Stimulated activated CD4-positive, alpha-beta T cell treated with anti-CD3 and anti-CD28 coated beads, Interleukin-4, amount 100 ng/mL, for 24 hours (primary cell): Measurements from ENCODE around the gene SLC6A2.

Experiments
- DNase-seq: peaks from one replicate; pipeline ENCODE4 v3.0.0-alpha.2; 2020

Gene SLC6A2

DNA sequence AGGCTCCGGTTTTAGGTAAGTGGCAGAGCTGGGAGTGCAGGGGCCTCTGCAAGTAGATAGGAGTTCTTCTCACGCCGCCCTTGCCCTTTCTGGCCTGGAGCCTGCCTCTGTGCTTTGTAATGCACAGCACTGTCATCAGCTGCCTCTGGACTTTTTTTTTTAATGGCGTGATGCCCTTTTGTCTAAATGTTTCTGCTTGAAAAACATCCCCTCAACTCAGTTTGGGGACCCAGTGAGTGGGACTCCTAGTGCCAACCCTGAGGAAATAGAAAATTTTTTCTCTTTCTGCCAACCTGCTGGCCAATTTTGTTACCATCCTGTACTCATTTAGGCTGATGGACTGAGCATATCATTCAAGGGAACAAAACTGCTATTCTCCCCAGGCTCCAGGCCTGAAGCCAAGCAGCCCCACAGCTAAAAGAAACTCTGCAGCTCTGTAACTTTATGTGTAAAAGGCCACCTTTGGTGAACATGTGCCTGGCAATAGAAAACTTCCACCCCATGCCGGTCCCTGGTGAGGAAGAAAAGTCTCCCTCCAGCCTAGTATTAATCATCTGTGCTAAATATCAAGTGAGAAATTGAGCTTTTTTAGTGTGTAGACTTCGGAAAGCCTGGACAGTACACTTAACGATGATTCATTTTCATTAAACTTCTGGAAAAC, 22.5 kb downstream of the SLC6A2 start:
- DNase-seq = no peak

DNA sequence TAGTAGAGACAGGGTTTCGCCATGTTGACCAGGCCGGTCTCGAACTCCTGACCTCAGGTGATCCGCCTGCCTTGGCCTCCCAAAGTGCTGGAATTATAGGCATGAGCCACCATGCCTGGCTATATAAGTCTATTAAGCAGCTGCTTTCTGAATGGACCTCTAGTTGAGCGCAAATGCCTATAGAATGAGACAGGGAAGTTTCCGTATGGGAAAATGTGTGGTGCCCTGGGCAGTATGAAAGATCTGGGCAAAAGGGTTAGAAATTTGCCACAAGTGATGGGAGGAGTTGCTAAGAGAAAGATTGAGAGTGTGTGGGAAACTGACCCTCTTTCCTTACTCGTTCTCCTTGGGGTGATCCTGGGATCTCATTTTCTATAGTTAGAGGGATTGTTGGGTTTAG, 26.3 kb downstream of the SLC6A2 start:
- DNase-seq = no peak

DNA sequence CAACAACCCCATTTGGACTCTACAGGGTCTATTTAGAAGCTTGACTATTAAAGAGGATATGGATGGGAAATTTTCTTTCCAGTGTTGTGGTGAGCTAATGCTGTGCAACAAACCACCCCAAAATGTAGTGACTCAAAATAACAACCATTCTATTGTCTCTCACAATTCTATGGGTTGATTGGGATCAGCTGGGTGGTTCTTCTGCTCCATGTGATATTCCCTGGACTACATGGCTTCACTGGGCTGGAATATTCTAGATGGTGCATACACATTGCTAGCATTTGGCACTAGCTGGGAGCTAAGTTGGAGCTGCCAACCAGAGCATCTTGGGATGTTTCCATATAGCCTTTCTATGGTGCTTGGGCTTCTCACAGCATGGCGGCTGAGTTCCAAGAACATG, 30.2 kb downstream of the SLC6A2 start:
- DNase-seq = no peak

DNA sequence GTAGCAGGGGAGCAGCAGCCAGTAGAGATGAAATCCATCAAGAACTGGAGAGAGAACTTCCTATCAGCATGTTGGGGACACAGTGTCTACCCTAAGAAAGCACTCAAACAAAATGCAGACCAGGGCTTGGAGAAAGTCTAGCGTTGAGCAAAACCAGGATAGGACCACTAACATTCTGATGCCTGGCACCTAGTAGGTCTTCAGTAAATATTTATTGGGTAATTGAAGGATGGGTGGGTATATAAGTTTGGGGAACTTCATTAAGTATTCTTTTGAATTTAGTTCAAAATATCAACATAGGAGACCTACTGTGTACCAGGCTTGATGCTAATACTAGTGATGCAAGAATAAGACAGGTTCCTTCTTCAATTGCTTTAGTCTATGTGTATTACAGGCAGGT, 30.9 kb downstream of the SLC6A2 start:
- no peak for DNase-seq

DNA sequence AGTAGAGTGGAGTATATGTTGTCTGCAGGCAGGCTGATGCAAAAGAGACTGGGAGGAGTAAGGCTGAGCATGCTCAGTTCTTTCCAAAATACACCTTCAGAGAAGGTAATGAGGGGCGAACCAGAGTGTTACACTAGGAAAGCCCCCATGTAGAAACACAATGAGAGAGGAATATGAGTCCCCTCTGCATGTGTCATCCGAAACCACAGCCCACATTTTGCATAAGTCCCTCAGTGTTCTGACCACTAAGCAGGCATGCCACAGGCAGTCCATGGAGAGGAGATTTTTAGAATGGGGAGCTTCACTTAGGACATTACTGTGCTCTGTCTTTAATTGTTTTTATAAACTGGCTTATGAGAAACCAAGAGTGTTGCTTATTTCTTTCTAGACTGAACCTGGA, 32.0 kb downstream of the SLC6A2 start:
- no peak for DNase-seq

DNA sequence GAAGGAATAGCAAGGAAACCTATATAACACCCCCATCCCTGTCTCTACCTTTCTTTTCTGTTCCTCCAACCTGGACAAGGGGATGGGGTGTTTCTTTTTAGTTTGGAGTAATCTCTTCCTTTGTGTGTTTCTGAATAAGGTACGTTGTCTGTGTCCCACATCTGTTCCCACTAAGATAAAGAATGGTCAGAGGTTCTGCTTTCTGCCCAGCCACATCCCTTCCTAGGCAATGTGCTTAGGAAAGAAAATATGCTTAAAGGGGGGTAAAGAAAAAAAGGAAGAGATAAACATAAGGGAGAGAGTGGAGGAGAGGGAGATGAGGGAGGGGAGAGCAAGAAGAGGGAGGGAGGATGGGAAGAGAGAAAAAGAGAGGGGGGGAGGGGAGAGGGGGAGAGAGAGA, 35.1 kb downstream of the SLC6A2 start:
- no peak for DNase-seq

DNA sequence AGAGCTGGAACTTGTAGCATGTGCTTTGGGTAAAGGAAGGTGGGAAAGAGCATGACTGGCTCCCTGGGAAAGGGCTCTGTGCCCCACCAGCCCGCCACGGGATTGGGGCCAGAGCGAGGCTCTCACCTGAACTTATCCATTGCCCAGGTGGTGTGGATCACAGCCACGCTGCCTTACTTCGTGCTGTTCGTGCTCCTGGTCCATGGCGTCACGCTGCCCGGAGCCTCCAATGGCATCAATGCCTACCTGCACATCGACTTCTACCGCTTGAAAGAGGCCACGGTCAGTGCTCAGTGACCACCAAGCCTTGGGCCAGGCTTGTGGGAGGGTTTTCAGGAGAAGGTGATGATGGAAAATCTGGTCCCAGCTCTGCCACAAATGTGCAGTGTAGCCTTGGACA, 36.0 kb downstream of the SLC6A2 start:
- DNase-seq = no peak

DNA sequence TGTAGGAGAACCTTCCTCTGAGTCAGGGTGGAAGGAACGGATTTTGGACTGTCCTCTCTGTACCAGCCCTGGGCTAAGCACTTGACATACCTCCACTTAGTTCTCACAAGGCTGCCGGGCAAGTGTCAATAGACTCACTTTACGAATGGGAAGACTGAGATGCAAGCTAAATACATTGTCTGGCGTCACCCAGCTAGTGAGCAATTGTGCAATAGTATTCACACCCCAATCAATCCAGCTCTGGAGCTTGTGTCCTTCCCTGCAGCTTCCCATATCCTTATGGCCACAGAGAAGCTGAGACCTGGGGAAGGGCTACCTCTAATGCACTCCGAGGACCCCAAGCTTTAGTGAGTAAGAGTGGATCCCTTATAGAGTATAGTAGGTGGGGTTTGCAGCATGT, 39.8 kb downstream of the SLC6A2 start:
- DNase-seq = no peak

DNA sequence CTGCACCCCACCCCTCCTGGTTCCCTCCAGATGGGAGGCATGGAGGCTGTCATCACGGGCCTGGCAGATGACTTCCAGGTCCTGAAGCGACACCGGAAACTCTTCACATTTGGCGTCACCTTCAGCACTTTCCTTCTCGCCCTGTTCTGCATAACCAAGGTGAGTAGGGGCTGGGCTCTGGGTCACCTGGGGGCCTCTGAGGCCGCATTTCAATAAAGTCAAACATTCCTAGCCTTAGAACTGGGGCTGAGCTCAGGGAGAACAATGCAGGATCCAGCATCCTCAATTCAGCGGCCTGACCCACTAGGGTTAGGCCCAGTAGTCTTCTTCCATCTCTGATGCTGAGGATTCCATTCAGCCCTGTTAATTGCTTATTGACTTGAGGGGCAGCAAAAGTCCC, 42.1 kb downstream of the SLC6A2 start:
- no peak for DNase-seq

DNA sequence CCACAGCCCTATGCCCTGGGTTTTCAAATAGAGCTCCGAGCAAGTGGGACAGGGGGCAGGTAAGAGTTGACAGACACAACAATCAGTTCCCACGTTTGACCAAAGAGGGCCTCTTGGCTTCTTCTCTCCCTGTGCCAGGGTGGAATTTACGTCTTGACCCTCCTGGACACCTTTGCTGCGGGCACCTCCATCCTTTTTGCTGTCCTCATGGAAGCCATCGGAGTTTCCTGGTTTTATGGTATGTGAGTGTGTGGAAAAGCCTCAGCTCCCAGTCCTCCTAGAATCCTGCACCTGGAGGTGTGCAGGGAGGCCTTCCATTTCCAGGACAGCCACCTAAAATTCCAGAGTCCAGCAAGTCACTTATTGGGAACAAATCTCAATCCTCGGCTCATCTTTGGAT, 42.5 kb downstream of the SLC6A2 start:
- DNase-seq = no peak

DNA sequence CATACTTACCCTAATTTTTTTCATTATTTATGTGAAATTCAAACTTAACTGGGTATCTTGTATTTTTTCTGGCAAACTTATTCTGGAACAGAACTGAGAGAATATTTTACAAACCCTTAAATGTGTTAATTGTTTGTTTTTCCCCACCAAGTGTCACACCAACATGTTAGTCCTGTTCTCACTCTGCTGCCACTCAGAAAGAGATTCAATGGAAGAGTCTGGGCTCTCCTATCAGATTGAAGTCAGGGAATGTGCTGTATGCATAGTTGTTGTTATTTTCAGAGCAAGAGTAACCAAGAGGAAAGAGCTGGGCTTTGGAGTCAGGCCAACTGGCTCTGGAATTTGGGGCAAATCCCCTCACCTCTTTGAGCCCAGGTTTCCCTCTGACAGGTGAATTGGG, 43.2 kb downstream of the SLC6A2 start:
- no peak for DNase-seq

DNA sequence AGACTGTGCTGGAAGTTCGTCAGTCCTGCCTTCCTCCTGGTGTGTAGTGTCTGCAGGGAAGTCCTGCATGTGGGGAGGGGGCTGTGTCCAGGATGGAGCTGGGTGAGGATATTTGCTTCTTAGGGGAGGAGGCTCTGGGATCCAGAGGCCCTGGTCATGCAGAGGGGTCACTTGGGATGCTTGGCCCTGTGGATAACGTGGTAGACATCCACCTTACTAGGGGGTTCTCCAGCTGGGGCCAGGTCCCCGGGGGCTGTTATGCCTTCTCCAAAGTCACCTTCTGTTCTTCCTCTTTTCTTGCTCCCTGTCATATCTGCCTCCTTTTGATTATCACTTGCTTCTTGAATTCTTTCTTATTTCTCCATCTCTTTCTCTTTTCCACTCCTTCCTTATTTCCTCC, 43.8 kb downstream of the SLC6A2 start:
- DNase-seq = no peak

DNA sequence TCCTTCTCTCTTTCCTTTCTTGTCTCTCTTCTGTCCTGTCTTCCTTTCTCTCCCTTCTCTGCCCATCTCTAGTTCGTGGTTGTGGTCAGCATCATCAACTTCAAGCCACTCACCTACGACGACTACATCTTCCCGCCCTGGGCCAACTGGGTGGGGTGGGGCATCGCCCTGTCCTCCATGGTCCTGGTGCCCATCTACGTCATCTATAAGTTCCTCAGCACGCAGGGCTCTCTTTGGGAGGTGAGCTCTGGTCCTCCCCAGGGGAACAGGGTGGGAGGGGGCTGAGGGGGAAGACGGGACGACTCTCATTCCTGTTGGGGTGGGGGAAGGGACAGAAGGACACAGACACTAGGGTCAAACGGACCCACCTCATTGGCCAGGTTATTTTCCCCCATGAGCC, 44.3 kb downstream of the SLC6A2 start:
- no peak for DNase-seq

DNA sequence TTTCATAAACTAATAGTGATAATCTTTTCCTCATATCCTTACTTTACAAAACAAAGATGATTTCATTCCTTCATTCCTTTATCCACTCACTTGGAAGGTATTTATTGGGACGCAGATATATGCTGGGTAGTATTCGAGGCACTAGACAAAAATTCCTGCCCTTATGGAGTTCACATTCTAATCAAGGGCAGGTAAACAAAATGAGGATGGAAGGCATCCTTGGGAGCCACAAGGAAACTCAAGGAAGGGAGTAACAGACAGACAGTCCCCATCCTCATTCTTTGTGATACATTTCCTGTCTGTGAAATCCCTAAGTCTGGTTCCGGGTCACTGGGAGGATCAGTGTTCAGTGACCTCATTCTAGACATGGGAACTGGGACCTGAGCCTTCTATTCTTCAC, 45.2 kb downstream of the SLC6A2 start:
- no peak for DNase-seq

DNA sequence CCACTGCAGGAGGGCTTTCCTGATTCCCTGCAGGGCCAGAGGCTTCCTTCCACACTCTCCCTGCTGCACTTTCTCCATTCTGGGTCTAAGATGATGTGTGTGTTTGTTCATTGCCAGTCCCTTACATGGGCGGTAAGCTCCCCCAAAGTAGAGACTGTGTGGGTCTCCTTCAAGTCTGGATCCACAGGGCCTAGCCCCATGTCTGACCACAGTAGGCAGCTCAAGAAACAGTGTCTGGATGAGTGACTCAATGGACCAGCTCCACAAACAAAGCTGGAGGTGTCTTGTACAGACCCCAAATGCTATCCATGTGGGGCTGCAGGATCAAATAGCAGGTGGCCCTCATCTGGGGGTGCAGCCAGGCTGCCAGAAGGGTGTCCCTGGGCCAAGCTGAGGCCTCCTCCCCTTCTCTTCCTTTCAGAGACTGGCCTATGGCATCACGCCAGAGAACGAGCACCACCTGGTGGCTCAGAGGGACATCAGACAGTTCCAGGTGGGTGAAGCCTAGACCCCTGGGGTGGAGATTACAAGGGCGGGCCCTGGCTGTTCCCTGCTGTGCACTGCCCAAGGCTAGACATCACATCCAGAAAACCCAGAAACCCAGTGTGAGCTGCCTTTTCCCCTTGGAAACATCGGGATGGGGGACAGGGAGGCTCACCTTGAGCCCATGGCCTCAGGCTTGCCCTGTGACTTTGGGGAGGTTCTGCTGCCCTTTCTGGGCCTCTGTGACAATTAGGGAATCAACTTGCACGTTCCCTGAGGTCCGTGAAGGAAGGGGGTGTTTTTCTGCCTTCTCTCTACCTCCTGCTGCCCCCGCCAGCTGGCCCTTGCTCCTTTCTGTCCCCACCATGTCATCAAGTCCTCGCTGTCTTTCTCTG, 45.9 kb downstream of the SLC6A2 start:
- peak; percentile 27 for DNase-seq

DNA sequence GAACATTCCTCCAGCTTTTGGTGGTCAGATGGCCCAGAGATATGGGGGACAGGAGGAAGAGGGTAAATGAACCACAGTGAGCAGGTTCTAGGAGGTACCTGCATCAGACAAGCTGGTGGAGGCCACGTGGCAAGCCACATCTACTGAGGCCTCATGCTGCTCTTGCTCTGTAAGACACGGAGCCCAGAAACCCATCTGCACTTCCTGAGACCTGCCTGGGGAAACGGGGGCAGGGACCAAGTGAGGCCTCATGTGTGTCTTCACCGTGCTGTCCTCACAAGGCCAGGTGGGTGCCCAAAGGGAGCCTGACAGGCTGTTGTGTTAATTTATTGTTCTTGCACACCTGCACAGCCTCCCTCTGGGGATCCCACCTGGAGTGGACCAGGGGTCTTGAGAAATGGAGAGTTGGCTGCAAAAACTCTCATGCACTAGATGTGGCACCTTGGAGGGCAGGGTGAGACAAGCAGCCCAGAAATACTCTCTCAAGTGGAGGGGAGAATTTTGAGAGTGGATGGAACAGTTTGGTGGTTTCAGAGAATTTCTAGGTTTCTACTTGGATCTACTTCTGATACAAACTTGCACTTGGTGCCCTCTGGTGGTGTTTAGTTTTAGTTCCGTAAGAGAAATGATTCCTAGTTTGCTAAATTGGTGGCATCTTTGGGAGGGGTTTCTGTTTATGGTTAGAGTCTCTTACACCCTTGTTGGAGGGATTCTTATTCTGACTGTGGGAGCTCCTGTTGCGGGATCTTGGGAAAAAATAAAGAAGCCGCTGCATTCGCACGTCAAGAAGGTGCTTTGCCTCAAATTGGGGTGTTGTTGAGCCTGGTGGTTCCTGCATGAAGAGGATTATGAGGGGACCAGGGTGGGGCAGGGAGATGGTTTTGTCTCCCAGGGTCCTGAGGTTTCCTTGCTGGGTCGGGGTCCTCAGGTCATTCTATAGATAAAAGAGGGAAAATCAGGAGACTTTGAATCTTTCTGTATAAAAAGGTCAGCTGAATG, 47.5 kb downstream of the SLC6A2 start:
- no peak for DNase-seq

DNA sequence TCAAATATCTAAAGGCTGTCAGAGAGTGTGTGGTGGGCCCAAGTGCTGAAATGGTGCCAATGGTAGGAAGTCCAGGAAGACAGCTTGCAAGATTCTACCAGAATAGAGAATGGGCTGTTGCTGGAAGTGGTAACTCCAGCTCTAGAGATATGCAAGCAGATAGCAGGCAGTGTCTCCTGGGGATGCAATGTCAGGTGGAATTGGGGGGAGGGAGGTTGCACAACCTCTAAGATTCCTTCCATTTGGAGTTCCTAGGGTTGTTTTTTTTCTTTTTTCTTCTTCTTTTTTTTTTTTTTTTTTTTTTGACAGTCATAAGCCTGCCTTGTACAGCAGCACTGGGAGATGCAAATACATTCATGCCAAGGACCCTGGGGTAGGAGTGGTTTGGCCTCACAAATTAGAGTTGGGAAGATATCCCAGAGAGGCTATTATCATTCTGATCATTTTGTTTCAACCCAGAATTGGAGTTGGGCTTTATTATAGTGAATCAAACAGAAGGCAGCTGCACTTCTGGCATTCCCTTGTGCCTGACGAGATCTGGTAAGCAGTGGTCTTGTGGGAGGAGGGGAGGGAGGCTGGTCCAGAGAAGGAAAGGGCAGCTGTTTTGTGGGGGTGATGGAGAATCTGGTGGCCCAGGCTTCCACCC, 51.1 kb downstream of the SLC6A2 start:
- DNase-seq = no peak

DNA sequence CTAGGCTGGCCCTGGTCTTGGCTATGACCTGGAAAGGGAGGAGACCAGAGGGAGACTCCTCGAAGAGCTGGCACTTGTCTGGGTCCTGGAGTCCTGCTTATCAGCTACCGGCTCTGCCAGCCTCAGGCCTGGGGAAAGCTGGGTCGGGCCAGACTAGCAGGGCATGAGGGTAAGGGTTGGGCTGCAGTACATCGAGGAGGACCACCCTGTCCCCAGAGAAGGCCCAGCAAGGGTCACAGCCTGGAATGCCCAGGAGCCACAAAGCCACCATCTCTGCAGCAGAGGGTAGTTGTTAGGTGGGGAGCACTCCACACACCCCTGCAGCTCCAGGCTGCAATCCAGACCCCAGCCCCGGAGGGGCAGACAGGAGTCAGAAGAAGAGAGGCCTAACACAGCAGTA, 54.0 kb downstream of the SLC6A2 start:
- no peak for DNase-seq

DNA sequence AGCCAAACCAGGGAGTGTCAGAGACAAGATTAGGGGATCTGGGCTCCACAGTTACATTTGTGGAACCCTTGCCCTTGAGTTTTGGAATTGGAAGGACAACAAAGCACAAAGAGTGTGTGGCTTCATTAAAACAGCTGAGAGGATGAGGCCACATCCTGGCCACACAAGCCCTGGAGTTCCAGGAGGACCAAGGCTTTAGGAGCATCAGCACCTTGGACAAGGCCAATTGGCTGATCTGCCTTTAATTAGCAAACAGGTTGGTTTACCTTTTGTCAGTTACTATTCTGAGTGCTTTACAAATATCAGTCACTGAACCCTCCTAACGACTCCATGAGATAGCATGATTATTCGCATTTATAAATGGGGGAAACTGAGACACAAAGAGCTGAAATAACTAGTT, 54.7 kb downstream of the SLC6A2 start:
- DNase-seq = no peak

DNA sequence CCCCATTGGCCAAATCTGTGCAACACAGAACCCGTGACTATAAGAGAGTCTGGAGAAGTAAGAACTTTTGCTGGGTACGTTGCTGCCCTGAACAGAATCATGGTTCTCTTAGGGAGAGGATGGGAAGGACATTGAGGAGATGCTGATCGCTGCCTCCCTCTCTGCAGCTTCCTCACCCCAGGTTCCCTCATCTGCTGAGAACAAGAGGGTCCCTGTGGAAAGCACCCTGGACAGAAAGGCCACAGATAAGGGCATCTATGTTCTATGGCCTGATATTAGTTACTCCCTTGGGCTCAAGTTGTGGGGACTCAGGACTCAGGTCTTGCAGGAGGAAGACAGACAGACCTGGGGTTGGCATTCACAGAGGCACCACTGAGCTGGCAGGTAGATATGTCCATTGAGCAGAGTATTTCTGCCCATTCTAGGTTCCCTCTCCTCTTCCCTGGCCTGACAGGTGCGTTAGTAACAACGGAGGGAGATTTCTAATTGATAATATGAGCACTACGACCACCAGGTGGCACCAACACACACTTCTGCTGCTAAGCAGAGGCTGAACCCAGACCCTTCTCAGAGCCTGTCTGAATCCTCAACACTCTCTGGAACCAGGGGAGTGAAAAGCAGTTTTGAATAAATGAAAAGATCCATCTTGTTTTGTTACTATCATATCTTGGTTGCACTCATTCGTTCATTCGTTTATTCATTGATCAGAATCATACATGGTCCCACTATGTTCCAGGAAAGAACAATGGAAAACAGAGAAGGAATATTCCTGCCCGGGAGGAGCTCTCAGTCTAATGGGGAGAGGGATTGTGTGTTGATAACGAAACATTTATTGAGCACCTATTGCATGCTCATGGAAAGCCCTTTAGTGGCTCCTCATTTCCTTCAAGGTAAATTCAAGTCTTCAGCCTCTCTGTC, 56.4 kb downstream of the SLC6A2 start:
- DNase-seq = peak; percentile 70

DNA sequence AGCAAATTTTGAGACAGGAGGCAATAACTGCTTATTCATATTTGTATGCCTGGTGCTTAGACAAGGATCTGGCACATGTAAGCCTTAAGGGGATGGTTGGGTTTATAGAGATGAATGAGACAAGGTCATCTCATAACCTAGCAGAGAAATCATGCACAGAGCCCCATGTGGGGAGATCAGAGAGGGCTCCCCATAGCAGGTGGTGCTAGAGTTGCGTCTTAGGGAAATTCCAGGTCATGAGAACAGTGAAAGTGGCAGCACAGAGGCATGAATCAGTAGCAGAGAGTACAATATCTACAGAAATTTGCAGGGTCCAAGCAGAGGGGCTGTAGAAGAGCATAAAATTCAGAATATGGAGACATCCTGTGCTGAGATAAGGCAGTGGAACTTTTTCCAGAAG, 57.3 kb downstream of the SLC6A2 start:
- no peak for DNase-seq

DNA sequence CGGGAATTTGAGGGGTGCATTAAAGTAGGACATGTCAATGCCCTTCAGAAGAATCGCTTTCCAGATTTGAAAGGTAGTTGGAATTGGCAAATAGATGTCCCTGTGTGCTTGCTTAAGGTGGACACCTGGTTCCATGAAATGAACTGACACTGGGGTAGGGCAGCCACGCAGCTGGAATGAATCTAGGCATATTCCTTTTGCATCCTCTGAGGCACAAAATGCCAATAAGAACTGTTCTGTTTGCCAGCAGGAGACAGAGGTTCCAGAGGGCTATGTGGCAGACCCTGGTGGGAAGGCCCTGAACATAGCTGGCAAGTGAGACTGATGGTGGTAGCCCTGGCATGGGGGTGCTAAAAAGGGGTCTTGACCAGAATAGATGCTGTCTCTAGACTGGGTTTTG, 61.5 kb downstream of the SLC6A2 start:
- no peak for DNase-seq
